ENCODE results near the gene SLC44A3.

GRCh38 chr1:94772845-94773244 lies 47.3 kb upstream of the SLC44A3 start:
- TF ChIP-seq CTCF (IDR thresholded peaks at IDR 0.05; ENCODE audit: low read length): no peak
- no peak for TF ChIP-seq EZH2phosphoT487 (IDR thresholded peaks at IDR 0.05; ENCODE audit: low read length)
